Mesenchymal stem cell (in vitro differentiated cells and primary cell): ENCODE data around the gene MEIKIN.

Experiments
- DNase-seq: peaks from one replicate; pipeline ENCODE4 v3.0.0-alpha.2; 2013
- H2AFZ ChIP-seq: one replicate; pipeline ENCODE4 v1.6.1; 2013; ENCODE audit warnings: low read depth, mild to moderate bottlenecking, control low read depth, inconsistent platforms, low read length, moderate library complexity
- H2AK5ac ChIP-seq: 2 replicates; pipeline ENCODE4 v1.6.1; 2013; ENCODE audit warnings: low read length, moderate library complexity, mild to moderate bottlenecking, inconsistent platforms; ENCODE audit not compliant: severe bottlenecking
- H2BK120ac ChIP-seq: one replicate; pipeline ENCODE4 v1.6.1; 2013; ENCODE audit warnings: low read depth, mild to moderate bottlenecking, inconsistent platforms, low read length, moderate library complexity
- H2BK12ac ChIP-seq, 2 experiments: one replicate each; pipeline ENCODE4 v1.6.1; 2013; ENCODE audit warnings: inconsistent platforms in 2 of 2, low read length in 2 of 2, mild to moderate bottlenecking in 2 of 2, moderate library complexity in 2 of 2, control low read depth in 1 of 2
- H2BK15ac ChIP-seq: one replicate; pipeline ENCODE4 v1.6.1; 2013; ENCODE audit warnings: mild to moderate bottlenecking, low read depth, inconsistent platforms; ENCODE audit not compliant: poor library complexity, severe bottlenecking
- H2BK5ac ChIP-seq: 2 replicates; pipeline ENCODE4 v1.6.1; 2013; ENCODE audit warnings: low read depth, mild to moderate bottlenecking, low read length, control low read depth, inconsistent platforms; ENCODE audit not compliant: poor library complexity, severe bottlenecking
- H3K14ac ChIP-seq, 2 experiments: one replicate each; pipeline ENCODE4 v1.6.1; 2013; ENCODE audit warnings: inconsistent platforms in 2 of 2, low read length in 2 of 2, control low read depth in 1 of 2, mild to moderate bottlenecking in 1 of 2, moderate library complexity in 1 of 2
- H3K18ac ChIP-seq, 2 experiments: one replicate each; pipeline ENCODE4 v1.6.1; 2013; ENCODE audit warnings: inconsistent platforms in 2 of 2, low read length in 2 of 2, control low read depth in 1 of 2, low read depth in 1 of 2, mild to moderate bottlenecking in 1 of 2
- H3K23ac ChIP-seq, 2 experiments: one replicate each; pipeline ENCODE4 v1.6.1; 2013; ENCODE audit warnings: inconsistent platforms in 2 of 2, low read length in 2 of 2, mild to moderate bottlenecking in 2 of 2, moderate library complexity in 2 of 2, control low read depth in 1 of 2
- H3K27ac ChIP-seq: 2 replicates; pipeline ENCODE4 v1.5.1; 2013; ENCODE audit warnings: mild to moderate bottlenecking, moderate library complexity, low read length, control low read depth, inconsistent platforms; ENCODE audit not compliant: poor library complexity, severe bottlenecking
- H3K27me3 ChIP-seq, 2 experiments: 2 replicates each; pipeline versions ENCODE4 v1.6.1 to v1.7.0; 2013; ENCODE audit warnings: low read length in 2 of 2, mild to moderate bottlenecking in 2 of 2, moderate library complexity in 2 of 2, control low read depth in 1 of 2, inconsistent platforms in 1 of 2; ENCODE audit not compliant: control insufficient read depth in 1 of 2, insufficient read depth in 1 of 2
- H3K36me3 ChIP-seq, 2 experiments: 2 replicates each; pipeline versions ENCODE4 v1.6.1 to v1.7.0; 2013; ENCODE audit warnings: low read length in 2 of 2, control low read depth in 1 of 2, inconsistent platforms in 1 of 2, low read depth in 1 of 2, mild to moderate bottlenecking in 1 of 2; ENCODE audit not compliant: insufficient read depth in 2 of 2, control insufficient read depth in 1 of 2
- H3K4ac ChIP-seq, 2 experiments: one replicate each; pipeline ENCODE4 v1.6.1; 2013; ENCODE audit warnings: inconsistent platforms in 2 of 2, low read length in 2 of 2, mild to moderate bottlenecking in 2 of 2, moderate library complexity in 2 of 2, control low read depth in 1 of 2, low read depth in 1 of 2
- H3K4me1 ChIP-seq: 2 replicates; pipeline ENCODE4 v1.6.1; 2013; ENCODE audit warnings: low read depth, low read length, control low read depth; ENCODE audit not compliant: control insufficient read depth, insufficient read depth
- H3K4me2 ChIP-seq: 2 replicates; pipeline ENCODE4 v1.6.1; 2013; ENCODE audit warnings: low read length, mild to moderate bottlenecking, inconsistent platforms; ENCODE audit not compliant: poor library complexity, severe bottlenecking
- H3K4me3 ChIP-seq, 2 experiments: 2 replicates each; pipeline versions ENCODE4 v1.5.1 to v1.7.0; 2013; ENCODE audit warnings: low read length in 2 of 2, mild to moderate bottlenecking in 2 of 2, control low read depth in 1 of 2, low read depth in 1 of 2; ENCODE audit not compliant: insufficient read depth in 1 of 2
- H3K79me1 ChIP-seq: replicated peaks from 2 replicates; pipeline ENCODE4 v1.6.1; 2013; ENCODE audit warnings: mild to moderate bottlenecking, control low read depth, low read length, inconsistent platforms; ENCODE audit not compliant: poor library complexity, severe bottlenecking
- H3K9ac ChIP-seq: 2 replicates; pipeline ENCODE4 v1.7.0; 2013; ENCODE audit warnings: mild to moderate bottlenecking, low read length, moderate library complexity
- H3K9me3 ChIP-seq: 2 replicates; pipeline ENCODE4 v1.7.0; 2013; ENCODE audit warnings: mild to moderate bottlenecking, low read length; ENCODE audit not compliant: control insufficient read depth
- H4K8ac ChIP-seq: one replicate; pipeline ENCODE4 v1.6.1; 2013; ENCODE audit warnings: inconsistent platforms, mild to moderate bottlenecking, low read length, moderate library complexity
- H4K91ac ChIP-seq: one replicate; pipeline ENCODE4 v1.6.1; 2013; ENCODE audit warnings: mild to moderate bottlenecking, low read length, inconsistent platforms
- WGBS: methylation state at CpG from one replicate; pipeline ENCODE4 v1.1.7; 2013; ENCODE audit warnings: mixed read lengths; 5-methylcytosine and 5-hydroxymethylcytosine counted together

The MEIKIN gene

GRCh38 chr5:131867524-131867923 is 77.9 kb downstream of the MEIKIN start:
- Histone ChIP-seq H3K18ac (no peak overlapping the region), H3K4ac (no peak overlapping the region), H4K8ac (no peak overlapping the region), H2BK12ac (no peak overlapping the region), H2BK5ac (no peak overlapping the region), H3K4me3 (no peak overlapping the region), H3K36me3 (no peaks in the 10 kb centered on the region), H3K27ac (no peak overlapping the region), H4K91ac (no peak overlapping the region), H3K4me1 (no peaks in the 10 kb centered on the region), H2AFZ (no peak overlapping the region), H3K9ac (no peak overlapping the region), H3K4me2 (no peak overlapping the region), H2BK15ac (no peak overlapping the region), H2BK120ac (no peak overlapping the region), H3K79me1 (no peaks in the 10 kb centered on the region), H3K14ac (no peak overlapping the region), H2AK5ac (no peak overlapping the region), H3K27me3 (no peaks in the 10 kb centered on the region), H3K23ac (no peak overlapping the region), H3K9me3 (peaks cover 53% of the 10 kb centered on the region)
- no peak for DNase-seq
- no CpG with 5 or more reads among the region's 2 CpGs for WGBS

DNA sequence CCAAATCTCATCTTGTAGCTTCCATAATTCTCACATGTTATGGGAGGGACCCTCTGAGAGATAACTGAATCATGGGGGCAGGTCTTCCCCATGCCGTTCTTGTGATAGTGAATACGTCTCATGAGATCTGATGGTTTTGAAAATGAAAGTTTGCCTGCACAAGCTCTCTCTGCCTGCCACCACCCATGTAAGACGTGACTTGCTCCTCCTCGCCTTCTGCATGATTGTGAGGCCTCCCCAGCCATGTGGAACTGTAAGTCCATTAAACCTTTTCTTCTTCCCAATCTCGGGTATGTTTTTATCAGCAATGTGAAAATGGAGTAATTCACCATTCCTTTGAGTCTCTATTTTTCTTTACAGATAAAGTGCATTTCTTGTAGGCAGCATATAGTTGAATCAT is 81.8 kb downstream of the MEIKIN start:
- 75% methylated on average over 4 of the region's 5 CpGs for WGBS
- Histone ChIP-seq H3K4ac (no peak overlapping the region), H3K27ac (no peak overlapping the region), H3K4me2 (no peak overlapping the region), H3K18ac (no peak overlapping the region), H2BK5ac (no peak overlapping the region), H3K9me3 (peaks cover 64% of the 10 kb centered on the region), H3K36me3 (no peaks in the 10 kb centered on the region), H2BK12ac (no peak overlapping the region), H2AK5ac (no peak overlapping the region), H3K79me1 (no peaks in the 10 kb centered on the region), H4K91ac (no peak overlapping the region), H3K4me3 (no peak overlapping the region), H2BK120ac (no peak overlapping the region), H2AFZ (no peak overlapping the region), H4K8ac (no peak overlapping the region), H3K14ac (no peak overlapping the region), H2BK15ac (no peak overlapping the region), H3K9ac (no peak overlapping the region), H3K23ac (no peak overlapping the region), H3K27me3 (no peaks in the 10 kb centered on the region), H3K4me1 (no peaks in the 10 kb centered on the region)
- DNase-seq, result no peak

- H3K79me1 ChIP-seq, result no peaks in the 10 kb centered on the region
- no peak overlapping the region for H2BK12ac ChIP-seq
- H2AFZ ChIP-seq, result no peak overlapping the region
- H2AK5ac ChIP-seq, result no peak overlapping the region
- no peaks in the 10 kb centered on the region for H3K4me1 ChIP-seq
- H3K36me3 ChIP-seq, result no peaks in the 10 kb centered on the region
- no peak overlapping the region for H3K18ac ChIP-seq
- no peak overlapping the region for H3K4me2 ChIP-seq
- H2BK5ac ChIP-seq, result no peak overlapping the region
- no peak overlapping the region for H3K23ac ChIP-seq
- WGBS, result 91% methylated on average over 10 of the region's 10 CpGs
- no peak overlapping the region for H3K4me3 ChIP-seq
- peaks cover 14% of the 10 kb centered on the region for H3K9me3 ChIP-seq
- H3K9ac ChIP-seq, result no peak overlapping the region
- no peak overlapping the region for H2BK120ac ChIP-seq
- H3K4ac ChIP-seq, result no peak overlapping the region
- H3K27ac ChIP-seq, result no peak overlapping the region
- H4K8ac ChIP-seq, result no peak overlapping the region
- H2BK15ac ChIP-seq, result no peak overlapping the region
- no peak overlapping the region for H3K14ac ChIP-seq
- H4K91ac ChIP-seq, result no peak overlapping the region
- H3K27me3 ChIP-seq, result no peaks in the 10 kb centered on the region
- no peak for DNase-seq
Observed at GRCh38 chr5:131857388-131857787, 88.1 kb downstream of the MEIKIN start.

DNA sequence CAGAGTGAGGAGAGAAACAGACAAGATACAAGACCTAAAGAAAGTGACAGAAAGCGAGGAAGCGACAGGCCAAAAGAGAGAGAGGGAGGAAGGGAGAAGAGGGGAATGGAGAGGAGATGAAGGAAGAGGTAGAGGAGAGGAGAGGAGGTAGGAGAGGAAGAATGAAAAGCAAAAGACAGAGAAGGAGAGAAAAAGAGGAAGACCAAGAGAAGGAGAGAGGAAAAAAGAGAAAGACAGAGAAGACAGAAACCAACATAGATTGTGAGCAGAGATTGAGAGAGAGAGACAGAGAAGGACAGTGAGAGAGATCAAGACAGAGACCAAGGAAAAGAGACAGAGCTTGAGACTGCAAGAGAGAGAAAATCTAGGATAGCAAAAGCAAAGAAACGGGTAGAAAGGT is 90.0 kb downstream of the MEIKIN start:
- H3K18ac ChIP-seq, result no peak overlapping the region
- no peak overlapping the region for H2BK5ac ChIP-seq
- H3K27me3 ChIP-seq, result no peaks in the 10 kb centered on the region
- no peaks in the 10 kb centered on the region for H3K36me3 ChIP-seq
- H2BK12ac ChIP-seq, result no peak overlapping the region
- no peak overlapping the region for H2AFZ ChIP-seq
- peaks cover 18% of the 10 kb centered on the region for H3K9me3 ChIP-seq
- no peak overlapping the region for H3K4ac ChIP-seq
- no peak overlapping the region for H4K8ac ChIP-seq
- H2BK15ac ChIP-seq, result no peak overlapping the region
- no peak overlapping the region for H3K27ac ChIP-seq
- no peak overlapping the region for H3K4me3 ChIP-seq
- no peak overlapping the region for H2BK120ac ChIP-seq
- H3K23ac ChIP-seq, result no peak overlapping the region
- no peaks in the 10 kb centered on the region for H3K4me1 ChIP-seq
- no peak overlapping the region for H3K14ac ChIP-seq
- H3K9ac ChIP-seq, result no peak overlapping the region
- 89% methylated on average over 3 of the region's 3 CpGs for WGBS
- no peak overlapping the region for H2AK5ac ChIP-seq
- no peak overlapping the region for H4K91ac ChIP-seq
- no peak overlapping the region for H3K4me2 ChIP-seq
- no peak for DNase-seq
- no peaks in the 10 kb centered on the region for H3K79me1 ChIP-seq
